Muscle layer of duodenum (tissue), 2 donors: ENCODE measurements around the gene UNC13B.
A peak's percentile ranks its signal among the peaks of the same experiment; 100 is the strongest.

ENCODE experiments used
- H3K27ac ChIP-seq: one replicate; pipeline ENCODE4 v1.7.0; 2013; ENCODE audit warnings: mild to moderate bottlenecking, low read length
- H3K27me3 ChIP-seq: one replicate; pipeline ENCODE4 v1.7.0; 2013; ENCODE audit warnings: low read depth, mild to moderate bottlenecking, control low read depth, low read length
- H3K36me3 ChIP-seq, 2 donors: one replicate each; pipeline ENCODE4 v1.7.0; 2013; ENCODE audit warnings: low read length in 2 of 2, control low read depth in 1 of 2, mild to moderate bottlenecking in 1 of 2; ENCODE audit not compliant: insufficient read depth in 2 of 2, control insufficient read depth in 1 of 2
- H3K4me1 ChIP-seq, 2 donors: one replicate each; pipeline ENCODE4 v1.7.0; 2013; ENCODE audit warnings: low read length in 2 of 2, mild to moderate bottlenecking in 2 of 2, control low read depth in 1 of 2, moderate library complexity in 1 of 2; ENCODE audit not compliant: insufficient read depth in 2 of 2, control insufficient read depth in 1 of 2
- H3K4me3 ChIP-seq, 2 donors: one replicate each; pipeline ENCODE4 v1.7.0; 2013; ENCODE audit warnings: low read length in 2 of 2, low read depth in 1 of 2, mild to moderate bottlenecking in 1 of 2
- H3K9me3 ChIP-seq, 2 donors: one replicate each; pipeline ENCODE4 v1.7.0; 2013; ENCODE audit warnings: low read length in 2 of 2, control low read depth in 1 of 2, mild to moderate bottlenecking in 1 of 2; ENCODE audit not compliant: control insufficient read depth in 1 of 2
- donor health status: healthy.

UNC13B gene

GRCh38 chr9:35191105-35191504 is 29.3 kb downstream of the UNC13B start:
- H3K4me1 ChIP-seq = no peaks in the 10 kb centered on the region
- H3K27ac ChIP-seq = no peak overlapping the region
- no peak overlapping the region for H3K4me3 ChIP-seq
- no peaks in the 10 kb centered on the region for H3K27me3 ChIP-seq
- no peaks in the 10 kb centered on the region for H3K36me3 ChIP-seq
- peaks cover 11 to 13% of the 10 kb centered on the region in 2 donors for H3K9me3 ChIP-seq

- Histone ChIP-seq H3K9me3 (peaks cover 11 to 13% of the 10 kb centered on the region in 2 donors), H3K36me3 (no peaks in the 10 kb centered on the region), H3K4me1 (no peaks in the 10 kb centered on the region), H3K27me3 (no peaks in the 10 kb centered on the region), H3K27ac (no peak overlapping the region), H3K4me3 (no peak overlapping the region)
Observed at GRCh38 chr9:35193762-35194161, 32.0 kb downstream of the UNC13B start.

GRCh38 chr9:35195683-35196082 is 33.9 kb downstream of the UNC13B start:
- Histone ChIP-seq H3K27me3 (no peaks in the 10 kb centered on the region), H3K4me1 (no peaks in the 10 kb centered on the region), H3K27ac (no peak overlapping the region), H3K9me3 (peaks cover 11 to 13% of the 10 kb centered on the region in 2 donors), H3K36me3 (no peaks in the 10 kb centered on the region), H3K4me3 (no peak overlapping the region)

GRCh38 chr9:35198191-35198590 is 36.4 kb downstream of the UNC13B start:
- Histone ChIP-seq H3K27ac (no peak overlapping the region), H3K36me3 (no peaks in the 10 kb centered on the region), H3K4me1 (no peaks in the 10 kb centered on the region), H3K4me3 (no peak overlapping the region), H3K9me3 (peaks cover 0 to 4% of the 10 kb centered on the region in 2 donors), H3K27me3 (no peaks in the 10 kb centered on the region)

- no peak overlapping the region for H3K27ac ChIP-seq
- peaks cover 0 to 11% of the 10 kb centered on the region in 2 donors for H3K36me3 ChIP-seq
- no peaks in the 10 kb centered on the region for H3K27me3 ChIP-seq
- H3K4me3 ChIP-seq = peak overlapping the region in 1 of 2 donors; percentile 47
- H3K9me3 ChIP-seq = peaks cover 12 to 15% of the 10 kb centered on the region in 2 donors
- no peaks in the 10 kb centered on the region for H3K4me1 ChIP-seq
Observed at GRCh38 chr9:35203528-35203927, 41.7 kb downstream of the UNC13B start.

- no peak overlapping the region for H3K27ac ChIP-seq
- H3K4me1 ChIP-seq = no peaks in the 10 kb centered on the region
- peaks cover 12 to 15% of the 10 kb centered on the region in 2 donors for H3K9me3 ChIP-seq
- no peak overlapping the region for H3K4me3 ChIP-seq
- peaks cover 0 to 11% of the 10 kb centered on the region in 2 donors for H3K36me3 ChIP-seq
- H3K27me3 ChIP-seq = no peaks in the 10 kb centered on the region
Observed at GRCh38 chr9:35205340-35205739, 43.5 kb downstream of the UNC13B start.

GRCh38 chr9:35211854-35212253 is 50.0 kb downstream of the UNC13B start:
- no peaks in the 10 kb centered on the region for H3K4me1 ChIP-seq
- H3K27me3 ChIP-seq = no peaks in the 10 kb centered on the region
- H3K9me3 ChIP-seq = no peaks in the 10 kb centered on the region
- H3K36me3 ChIP-seq = no peaks in the 10 kb centered on the region
- no peak overlapping the region for H3K4me3 ChIP-seq
- no peak overlapping the region for H3K27ac ChIP-seq

- no peaks in the 10 kb centered on the region for H3K27me3 ChIP-seq
- peaks cover 0 to 5% of the 10 kb centered on the region in 2 donors for H3K9me3 ChIP-seq
- H3K27ac ChIP-seq = no peak overlapping the region
- no peak overlapping the region for H3K4me3 ChIP-seq
- no peaks in the 10 kb centered on the region for H3K36me3 ChIP-seq
- H3K4me1 ChIP-seq = no peaks in the 10 kb centered on the region
Observed at GRCh38 chr9:35220659-35221338, 59.0 kb downstream of the UNC13B start.

- no peak overlapping the region for H3K27ac ChIP-seq
- peaks cover 0 to 5% of the 10 kb centered on the region in 2 donors for H3K9me3 ChIP-seq
- H3K27me3 ChIP-seq = no peaks in the 10 kb centered on the region
- no peaks in the 10 kb centered on the region for H3K36me3 ChIP-seq
- no peaks in the 10 kb centered on the region for H3K4me1 ChIP-seq
- no peak overlapping the region for H3K4me3 ChIP-seq
Observed at GRCh38 chr9:35225677-35226076, 63.9 kb downstream of the UNC13B start.

- Histone ChIP-seq H3K4me3 (no peak overlapping the region), H3K27ac (no peak overlapping the region), H3K36me3 (no peaks in the 10 kb centered on the region), H3K9me3 (peaks cover 0 to 5% of the 10 kb centered on the region in 2 donors), H3K4me1 (no peaks in the 10 kb centered on the region), H3K27me3 (no peaks in the 10 kb centered on the region)
Observed at GRCh38 chr9:35226651-35227050, 64.8 kb downstream of the UNC13B start.

- Histone ChIP-seq H3K4me1 (no peaks in the 10 kb centered on the region), H3K4me3 (no peak overlapping the region), H3K9me3 (peaks cover 0 to 5% of the 10 kb centered on the region in 2 donors), H3K27ac (no peak overlapping the region), H3K36me3 (no peaks in the 10 kb centered on the region), H3K27me3 (no peaks in the 10 kb centered on the region)
Observed at GRCh38 chr9:35227284-35227683, 65.5 kb downstream of the UNC13B start.
